SU-DHL-6 (cell line): ENCODE results near the gene EVC2.

Experiments
- CTCF ChIP-seq: fragments of 200-600 bp; sonication (generic); IDR thresholded peaks from one replicate; pipeline ENCODE4 v1.5.1; 2017; ENCODE audit warnings: antibody characterized with exemption, mild to moderate bottlenecking, low read length, moderate library complexity; ENCODE audit not compliant: insufficient read depth, poor library complexity, severe bottlenecking
- EZH2phosphoT487 ChIP-seq: fragments of 200-600 bp; sonication (generic), shearing (Covaris generic); conservative IDR thresholded peaks from 2 replicates; pipeline ENCODE4 v1.6.1; 2018; ENCODE audit warnings: mild to moderate bottlenecking, antibody characterized with exemption, low read length, moderate library complexity, mixed read lengths

- no peak for TF ChIP-seq CTCF
- TF ChIP-seq EZH2phosphoT487, result no peak
Observed at GRCh38 chr4:5572751-5573150, 135.6 kb downstream of the EVC2 start.
